Suprapubic skin (tissue), 4 donors: ENCODE measurements around the gene RBM7.

Experiments used
- POLR2A ChIP-seq, 2 donors: fragments of 450-650 bp; IDR thresholded peaks; one replicate each; pipeline ENCODE4 v1.6.1; 2017; ENCODE audit warnings: antibody characterized with exemption in 2 of 2, mild to moderate bottlenecking in 2 of 2, moderate library complexity in 2 of 2
- POLR2AphosphoS5 ChIP-seq, 3 donors: sonication (generic); formaldehyde crosslinking; IDR thresholded peaks; one replicate each; pipeline ENCODE4 v1.6.1; 2017; ENCODE audit warnings: antibody characterized with exemption in 3 of 3
- TF ChIP-seq, protein P1 (sequence below), 2 donors: fragments of 200-600 bp in 1 of 2; fragments of 450-650 bp in 1 of 2; sonication (generic) in 1 of 2; IDR thresholded peaks; one replicate each; pipeline ENCODE4 v1.5.1; 2016 to 2019; ENCODE audit warnings: antibody characterized with exemption in 2 of 2, mild to moderate bottlenecking in 1 of 2, moderate library complexity in 1 of 2

DNA sequence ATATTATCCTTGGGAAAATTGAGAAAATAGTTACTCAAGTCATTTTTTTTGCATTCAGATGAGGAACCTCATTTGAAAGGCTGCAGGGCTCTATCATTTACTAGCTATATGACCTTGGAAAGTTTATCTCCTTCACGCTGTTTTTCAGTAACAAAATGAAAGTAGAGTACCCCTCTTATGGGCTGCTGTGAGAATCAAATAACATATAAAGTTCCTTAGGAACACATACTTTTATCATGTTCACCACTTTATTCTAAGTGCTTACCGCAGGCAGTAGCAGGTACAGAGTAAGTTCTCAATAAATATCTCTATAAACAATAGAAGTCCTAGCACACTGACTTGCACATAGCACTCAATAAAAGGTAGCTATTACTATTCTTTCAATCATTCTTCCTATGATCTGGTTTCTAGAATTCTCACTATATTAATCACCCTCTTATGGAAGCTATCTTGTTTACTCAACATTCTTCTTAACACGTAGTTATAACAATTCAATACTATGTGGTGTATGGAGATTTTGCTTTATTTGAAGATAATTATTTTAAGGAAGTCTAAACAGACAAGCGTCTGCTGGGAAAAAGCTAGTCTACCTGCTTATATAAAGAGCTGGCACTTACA lies 2.1 kb upstream of the RBM7 start:
- TF ChIP-seq, protein P1, sequence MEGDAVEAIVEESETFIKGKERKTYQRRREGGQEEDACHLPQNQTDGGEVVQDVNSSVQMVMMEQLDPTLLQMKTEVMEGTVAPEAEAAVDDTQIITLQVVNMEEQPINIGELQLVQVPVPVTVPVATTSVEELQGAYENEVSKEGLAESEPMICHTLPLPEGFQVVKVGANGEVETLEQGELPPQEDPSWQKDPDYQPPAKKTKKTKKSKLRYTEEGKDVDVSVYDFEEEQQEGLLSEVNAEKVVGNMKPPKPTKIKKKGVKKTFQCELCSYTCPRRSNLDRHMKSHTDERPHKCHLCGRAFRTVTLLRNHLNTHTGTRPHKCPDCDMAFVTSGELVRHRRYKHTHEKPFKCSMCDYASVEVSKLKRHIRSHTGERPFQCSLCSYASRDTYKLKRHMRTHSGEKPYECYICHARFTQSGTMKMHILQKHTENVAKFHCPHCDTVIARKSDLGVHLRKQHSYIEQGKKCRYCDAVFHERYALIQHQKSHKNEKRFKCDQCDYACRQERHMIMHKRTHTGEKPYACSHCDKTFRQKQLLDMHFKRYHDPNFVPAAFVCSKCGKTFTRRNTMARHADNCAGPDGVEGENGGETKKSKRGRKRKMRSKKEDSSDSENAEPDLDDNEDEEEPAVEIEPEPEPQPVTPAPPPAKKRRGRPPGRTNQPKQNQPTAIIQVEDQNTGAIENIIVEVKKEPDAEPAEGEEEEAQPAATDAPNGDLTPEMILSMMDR (IDR thresholded peaks at IDR 0.05) = no peak
- TF ChIP-seq POLR2AphosphoS5 (IDR thresholded peaks at IDR 0.05) (no peak), POLR2A (IDR thresholded peaks at IDR 0.05) (no peak)
